Activated T-cell treated with anti-CD3 and anti-CD28 coated beads, Interleukin-2, amount 50 U/mL, for 4 hours (primary cell): Measurements from ENCODE around the gene GPN2. TPM values are rescaled to one million over a fixed set of nuclear protein-coding genes. Genes with fewer than 3 reads are reported as not detected.
A peak's percentile ranks its signal among the peaks of the same experiment; 100 is the strongest.

Experiments used
- ATAC-seq, 2 donors: fragments of 200-7000 bp; cut with Tn5 transposase; one replicate each; pipeline ENCODE4 v1.10.0; 2021
- DNase-seq: peaks from one replicate; pipeline ENCODE4 v3.0.0-alpha.2; 2020
- H3K27me3 Mint-ChIP-seq: one replicate; pipeline ENCODE4 v1.8.0; 2021; ENCODE audit warnings: low read depth, mixed read lengths
- H3K36me3 Mint-ChIP-seq: one replicate; pipeline ENCODE4 v1.8.0; 2022; ENCODE audit warnings: mixed read lengths; ENCODE audit not compliant: insufficient read depth
- H3K4me1 Mint-ChIP-seq: one replicate; pipeline ENCODE4 v1.8.0; 2021; ENCODE audit warnings: low read depth, mixed read lengths
- H3K4me3 Mint-ChIP-seq: one replicate; pipeline ENCODE4 v1.8.0; 2021; ENCODE audit warnings: mild to moderate bottlenecking, moderate library complexity, mixed read lengths
- H3K9me3 Mint-ChIP-seq: one replicate; pipeline ENCODE4 v1.8.0; 2021; ENCODE audit warnings: mixed read lengths
- total RNA-seq, 3 donors: library from RNA; stranded (reverse); gene quantifications; one replicate each; pipeline ENCODE4 v1.2.1, GENCODE V29; 2021

The GPN2 gene
- total RNA-seq, 3 donors from 2014 or later = 59.9 to 62.0 (median 61.1) TPM

DNA sequence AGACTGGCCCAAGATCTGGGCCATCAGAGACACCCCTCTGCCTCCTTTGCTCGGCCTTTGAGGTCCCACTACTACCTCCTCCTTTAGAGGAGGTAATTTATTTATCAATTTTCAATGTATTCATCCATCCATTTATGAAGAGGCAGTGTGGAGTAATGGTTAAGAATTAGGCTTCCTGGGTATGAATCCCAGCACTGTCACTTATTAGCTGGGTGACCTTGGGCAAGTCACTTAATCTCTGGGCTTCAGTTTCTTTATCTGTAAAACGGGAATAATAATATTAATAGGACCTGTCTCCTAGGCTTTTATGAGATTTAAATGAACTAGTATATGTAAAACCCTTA, 22.0 kb upstream of the GPN2 start:
- Mint-ChIP-seq H3K9me3 (no peaks in the 10 kb centered on the region), H3K4me1 (no peaks in the 10 kb centered on the region), H3K36me3 (no peaks in the 10 kb centered on the region), H3K27me3 (peaks cover 2% of the 10 kb centered on the region), H3K4me3 (no peak overlapping the region)
- no peak for DNase-seq
- no peak for ATAC-seq

DNA sequence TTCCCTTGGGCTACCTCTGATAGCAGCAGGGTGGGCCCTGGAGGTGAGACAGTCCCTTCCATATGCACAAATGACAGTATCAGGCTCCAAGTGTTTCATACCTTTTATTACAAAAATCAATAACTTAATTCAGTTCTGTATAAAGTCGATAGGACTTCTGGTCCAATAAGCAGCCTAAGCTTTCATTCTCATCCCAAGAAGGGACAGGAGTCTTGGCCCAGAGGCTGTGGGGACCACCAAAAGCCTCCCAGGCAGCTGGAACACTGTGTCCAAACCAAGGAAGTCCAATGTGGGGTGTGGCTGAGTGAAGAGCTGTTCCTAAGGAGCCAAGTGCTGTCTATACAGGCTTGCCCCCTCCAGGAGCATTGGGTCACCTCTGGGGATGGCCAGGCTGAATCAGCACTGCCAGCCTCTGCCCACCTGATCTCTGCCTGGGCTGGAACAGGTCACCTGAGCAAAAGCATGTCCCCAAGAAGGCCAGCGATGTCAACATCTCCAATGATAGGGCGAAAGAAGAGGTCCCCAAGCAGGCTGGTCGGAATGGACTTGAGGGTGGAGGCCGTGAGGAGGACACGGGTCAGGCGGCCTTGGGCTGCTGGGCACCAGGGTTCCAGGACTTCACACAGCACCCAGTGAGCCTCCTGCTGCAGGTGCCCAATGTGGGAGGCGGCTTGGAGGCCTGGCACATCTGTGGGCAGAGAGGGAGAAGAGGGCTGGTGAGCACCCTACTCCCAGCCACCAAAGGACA, 21.5 kb upstream of the GPN2 start:
- ATAC-seq = no peak
- no peak overlapping the region for H3K4me3 Mint-ChIP-seq
- no peaks in the 10 kb centered on the region for H3K36me3 Mint-ChIP-seq

DNA sequence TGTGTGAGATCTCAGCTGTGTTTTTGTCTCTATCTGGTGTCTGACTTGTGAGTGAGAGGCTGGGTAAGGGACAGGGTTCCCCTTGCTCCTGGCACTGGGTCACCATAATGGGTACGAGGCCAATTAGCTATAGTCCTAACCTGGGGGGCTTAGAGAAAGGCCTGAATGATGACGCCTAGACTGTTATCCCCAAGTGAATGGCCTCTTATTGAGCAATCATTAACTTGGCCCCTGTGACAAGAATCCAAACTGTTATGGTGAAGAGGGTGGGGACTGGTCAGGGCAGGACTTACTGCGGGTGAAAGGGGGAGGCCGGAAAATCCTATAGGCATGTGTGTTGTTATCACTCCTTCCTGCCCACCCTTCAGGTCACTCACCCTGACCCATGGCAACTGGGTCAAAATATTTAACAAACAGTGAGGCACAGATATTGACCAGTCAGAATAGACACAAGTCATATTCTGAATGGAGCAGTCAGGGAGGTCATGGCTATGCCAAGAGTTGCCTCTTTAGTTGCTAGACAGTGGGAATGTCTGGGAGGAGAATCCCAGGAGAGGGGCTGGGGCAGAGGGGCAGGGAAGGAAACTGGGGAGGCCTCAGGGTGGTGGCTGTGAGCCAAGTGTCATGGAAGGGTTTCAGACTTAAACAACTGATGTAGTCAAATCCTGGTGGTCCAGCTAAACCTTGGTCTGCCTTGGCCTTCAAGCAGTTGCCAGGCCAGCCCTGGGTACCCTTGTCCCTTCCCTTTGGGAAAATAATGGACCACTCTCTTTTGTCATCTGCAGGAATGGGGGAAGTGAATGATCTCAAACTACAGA, 20.5 kb upstream of the GPN2 start:
- no peak for ATAC-seq
- H3K36me3 Mint-ChIP-seq = no peaks in the 10 kb centered on the region
- no peak for DNase-seq
- no peaks in the 10 kb centered on the region for H3K4me1 Mint-ChIP-seq
- no peaks in the 10 kb centered on the region for H3K9me3 Mint-ChIP-seq
- H3K4me3 Mint-ChIP-seq = no peak overlapping the region
- H3K27me3 Mint-ChIP-seq = peaks cover 2% of the 10 kb centered on the region

More for the DNA sequence above, 21.5 kb upstream of the GPN2 start:
- Mint-ChIP-seq H3K27me3 (peaks cover 2% of the 10 kb centered on the region), H3K9me3 (no peaks in the 10 kb centered on the region), H3K4me1 (no peaks in the 10 kb centered on the region)
- no peak for DNase-seq

DNA sequence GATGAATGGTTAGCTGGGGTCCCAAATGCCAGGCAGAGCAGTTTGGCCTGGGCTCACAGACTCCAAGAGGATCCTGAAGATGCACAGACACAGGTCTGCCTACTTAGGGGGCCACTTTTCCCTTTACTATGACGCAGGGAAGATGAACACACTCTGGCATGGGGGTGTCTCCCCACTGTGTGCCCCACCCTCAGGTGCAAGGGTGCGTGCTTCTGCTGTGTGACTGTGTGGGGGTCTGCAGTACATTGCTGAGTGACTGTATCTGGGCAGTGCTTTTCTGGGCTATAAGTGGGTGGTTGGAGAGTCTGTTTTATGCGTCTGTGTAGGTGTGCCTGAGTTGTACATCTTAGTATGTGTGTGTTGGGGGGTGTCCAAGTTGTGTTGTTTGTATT, 19.9 kb upstream of the GPN2 start:
- Mint-ChIP-seq H3K9me3 (no peaks in the 10 kb centered on the region), H3K36me3 (no peaks in the 10 kb centered on the region), H3K4me3 (no peak overlapping the region), H3K4me1 (no peaks in the 10 kb centered on the region), H3K27me3 (peaks cover 2% of the 10 kb centered on the region)
- no peak for ATAC-seq
- DNase-seq = no peak

DNA sequence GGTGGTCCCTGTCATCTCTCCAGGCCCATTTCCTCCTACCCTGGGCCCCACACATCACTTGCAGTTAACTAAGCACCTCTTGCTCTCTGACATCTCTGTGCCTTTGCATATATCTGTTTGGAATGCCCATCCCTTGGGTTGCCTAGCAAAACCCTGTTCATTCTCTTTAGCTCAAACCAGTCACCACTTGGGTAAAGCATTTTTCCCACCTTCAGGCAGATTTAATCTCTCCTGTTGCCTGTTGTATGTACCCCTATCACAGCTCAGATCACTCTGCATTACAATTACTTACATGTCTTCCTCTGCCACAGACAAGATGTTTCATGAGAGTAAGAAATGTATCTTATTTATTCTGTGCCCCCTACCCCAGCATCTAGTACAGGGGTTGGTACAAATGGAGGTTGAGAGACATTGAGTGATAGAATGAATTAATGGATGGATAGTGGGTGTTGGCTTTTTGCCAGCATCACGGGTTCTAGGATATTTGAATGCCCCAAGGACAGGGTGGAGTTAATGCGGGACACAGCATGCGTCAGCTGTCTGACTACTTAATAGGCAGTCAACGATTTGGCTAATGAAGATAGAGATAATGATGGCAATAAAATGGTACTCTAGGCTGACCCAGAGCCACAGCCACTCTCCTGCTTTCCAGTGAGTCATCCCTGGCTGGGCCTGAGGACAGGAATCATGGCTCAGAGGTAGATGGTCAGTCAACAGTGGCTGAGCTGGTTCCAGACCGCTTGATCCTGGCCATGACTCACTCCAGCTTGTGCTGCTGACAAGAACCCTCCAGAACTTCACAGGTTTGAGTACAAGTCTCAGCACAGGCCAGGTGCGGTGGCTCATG, 17.2 kb upstream of the GPN2 start:
- no peak for ATAC-seq
- H3K27me3 Mint-ChIP-seq = peaks cover 2% of the 10 kb centered on the region
- no peaks in the 10 kb centered on the region for H3K4me1 Mint-ChIP-seq
- H3K4me3 Mint-ChIP-seq = no peak overlapping the region
- DNase-seq = no peak
- H3K9me3 Mint-ChIP-seq = no peaks in the 10 kb centered on the region
- no peaks in the 10 kb centered on the region for H3K36me3 Mint-ChIP-seq

DNA sequence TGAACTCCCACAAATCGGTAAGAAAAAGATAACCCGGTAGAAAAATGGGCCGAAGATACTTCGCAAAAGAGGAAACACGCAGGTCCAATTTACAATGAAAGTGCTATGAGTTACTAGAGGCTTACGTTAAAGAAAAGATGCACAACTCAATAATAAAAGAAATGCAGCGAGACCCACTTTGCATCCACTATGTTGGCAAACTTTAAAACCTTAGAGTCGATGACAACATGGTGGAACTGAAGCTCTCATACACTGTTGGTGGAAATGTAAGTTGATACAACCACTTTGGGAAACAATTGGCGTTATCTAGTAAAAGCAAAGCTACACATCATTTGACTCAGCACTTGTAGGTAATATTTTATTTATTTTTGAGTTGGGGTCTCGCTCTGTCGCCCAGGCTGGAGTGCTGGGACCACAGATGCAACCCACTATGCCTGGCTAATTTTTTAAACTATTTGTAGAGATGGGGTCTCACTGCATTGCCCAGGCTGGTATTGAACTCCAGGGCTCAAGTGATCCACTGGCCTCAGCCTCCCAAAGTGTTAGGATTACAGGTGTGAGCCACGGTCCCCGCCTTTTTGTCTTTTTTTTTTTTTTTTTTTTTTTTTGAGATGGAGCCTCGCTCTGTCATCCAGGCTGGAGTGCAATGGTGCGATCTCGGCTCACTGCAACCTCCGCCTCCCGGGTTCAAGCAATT, 10.9 kb upstream of the GPN2 start:
- H3K27me3 Mint-ChIP-seq = no peaks in the 10 kb centered on the region
- no peak for ATAC-seq
- H3K9me3 Mint-ChIP-seq = no peaks in the 10 kb centered on the region
- H3K4me1 Mint-ChIP-seq = peaks cover 21% of the 10 kb centered on the region
- peaks cover 7% of the 10 kb centered on the region for H3K36me3 Mint-ChIP-seq
- peak overlapping the region; percentile 89 for H3K4me3 Mint-ChIP-seq
- no peak for DNase-seq

DNA sequence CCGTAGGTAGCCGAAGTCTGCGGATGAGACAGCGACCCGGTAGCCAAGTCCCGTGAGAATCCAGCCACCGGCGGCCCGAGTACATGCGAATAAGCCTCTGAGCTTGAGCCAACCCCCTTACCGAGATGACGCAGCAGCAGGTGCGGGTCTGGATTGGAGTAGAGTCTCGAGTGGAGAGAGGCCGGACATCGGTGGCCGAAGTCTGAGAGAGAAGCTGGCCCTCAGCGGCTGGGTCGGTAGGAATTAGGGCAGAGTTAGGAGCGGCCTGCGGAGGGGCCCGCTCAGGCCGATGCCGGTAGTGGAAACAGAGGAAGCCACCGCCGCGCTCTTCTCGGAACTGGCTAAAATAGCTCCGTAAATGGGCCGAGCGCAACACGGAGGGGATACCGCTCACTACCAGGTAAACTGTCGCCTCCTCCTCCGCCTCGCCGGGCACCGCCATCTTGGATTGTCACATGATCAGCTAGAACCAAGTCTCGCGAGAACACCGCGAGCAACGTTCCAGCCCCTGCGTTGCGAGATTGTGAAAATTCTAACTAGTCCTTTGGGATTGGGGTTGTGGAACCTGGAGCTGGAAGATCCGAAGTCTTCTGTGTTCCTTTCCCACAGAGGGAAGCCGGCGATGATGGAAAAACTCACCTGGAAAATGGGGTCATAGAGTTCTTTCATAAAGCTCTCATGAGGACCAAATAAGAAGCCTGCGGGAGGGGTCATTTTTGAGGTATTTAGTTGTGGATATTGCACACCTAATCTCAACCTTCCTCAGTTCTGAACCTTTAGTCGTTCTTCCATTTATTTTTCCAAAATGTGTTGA, 10.1 kb upstream of the GPN2 start, which contains the start of gene GPATCH3:
Gene GPATCH3, minus strand, starts transcription at position 467 of the 814 bp plus-strand sequence. Its CDS starts 25 bp downstream, at position 442.
- H3K36me3 Mint-ChIP-seq = peaks cover 7% of the 10 kb centered on the region
- peak; percentile 95 for ATAC-seq
- H3K9me3 Mint-ChIP-seq = no peaks in the 10 kb centered on the region

DNA sequence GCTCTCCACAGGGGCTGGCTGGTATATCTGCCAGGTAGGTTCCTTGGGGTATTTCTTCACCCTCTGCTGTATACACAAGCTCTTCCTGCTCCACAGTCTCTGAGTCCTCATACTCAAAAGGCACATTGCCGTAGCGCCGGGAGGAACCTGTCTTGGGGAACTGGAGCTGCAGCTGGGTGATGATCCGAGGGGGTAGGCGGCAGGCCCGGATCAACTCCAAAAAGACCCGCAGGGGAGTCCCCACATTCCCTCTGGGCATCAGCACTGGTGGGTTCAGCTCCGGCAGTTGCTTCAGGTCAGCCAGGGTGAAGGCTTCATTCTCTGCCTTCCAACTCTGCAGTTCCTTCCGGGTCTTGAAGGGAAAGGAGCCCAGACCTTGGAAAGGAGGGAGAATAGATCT, 7.3 kb upstream of the GPN2 start:
- ATAC-seq (no peak), DNase-seq (no peak)
- Mint-ChIP-seq H3K9me3 (no peaks in the 10 kb centered on the region), H3K4me3 (no peak overlapping the region), H3K4me1 (peaks cover 21% of the 10 kb centered on the region), H3K36me3 (peaks cover 22% of the 10 kb centered on the region), H3K27me3 (no peaks in the 10 kb centered on the region)

More for the DNA sequence above, 10.1 kb upstream of the GPN2 start, which contains the start of gene GPATCH3:
- peak; percentile 87 for DNase-seq
- Mint-ChIP-seq H3K4me1 (peaks cover 21% of the 10 kb centered on the region), H3K27me3 (no peaks in the 10 kb centered on the region), H3K4me3 (peak within 1 kb of the TSS; percentile 89)

DNA sequence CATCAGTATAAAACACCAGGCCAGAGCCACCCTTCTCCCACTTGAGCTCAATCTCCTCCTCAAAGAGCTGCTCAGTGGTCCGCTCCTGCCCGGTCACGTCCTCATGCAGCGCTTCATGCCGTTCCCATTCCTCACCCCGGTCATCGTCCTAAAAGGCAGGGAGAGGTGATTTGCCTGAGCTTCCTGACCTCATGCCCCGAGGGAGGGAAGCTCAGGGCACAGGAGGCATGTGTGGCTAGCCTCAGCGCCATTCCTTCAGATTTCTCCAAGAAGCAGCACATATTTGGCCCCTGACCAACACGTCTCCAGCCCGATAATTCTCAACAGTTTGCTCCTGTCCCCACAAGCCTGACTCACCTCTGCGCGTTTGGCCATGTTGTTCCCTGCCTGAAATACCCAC, 4.2 kb upstream of the GPN2 start:
- H3K4me3 Mint-ChIP-seq = no peak overlapping the region

DNA sequence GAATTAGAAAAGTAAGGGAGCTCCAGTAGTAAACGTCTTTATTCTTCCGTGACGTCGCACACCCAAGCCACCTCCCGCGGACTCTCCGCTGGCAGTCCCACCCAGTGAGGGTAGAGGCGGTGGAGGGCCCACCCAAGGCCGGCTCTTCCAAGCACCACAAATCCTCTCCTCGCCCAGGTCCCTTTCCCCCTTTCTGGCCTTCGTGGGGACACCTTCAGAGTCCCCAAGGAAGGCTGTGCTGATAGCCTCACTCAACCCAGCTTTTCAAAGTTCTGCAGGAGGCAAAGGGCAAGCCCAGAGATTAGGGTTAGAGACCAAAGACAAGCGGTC, 349 bp upstream of the GPN2 start:
- Mint-ChIP-seq H3K27me3 (no peaks in the 10 kb centered on the region), H3K9me3 (no peaks in the 10 kb centered on the region), H3K4me1 (peaks cover 29% of the 10 kb centered on the region), H3K4me3 (peak overlapping the region; percentile 97), H3K36me3 (peaks cover 30% of the 10 kb centered on the region)
- ATAC-seq (peak; percentile 47 to 49), DNase-seq (no peak)

More for the DNA sequence above, 4.2 kb upstream of the GPN2 start:
- no peaks in the 10 kb centered on the region for H3K9me3 Mint-ChIP-seq
- H3K4me1 Mint-ChIP-seq = peaks cover 17% of the 10 kb centered on the region
- ATAC-seq (no peak), DNase-seq (no peak)
- H3K27me3 Mint-ChIP-seq = no peaks in the 10 kb centered on the region
- peaks cover 24% of the 10 kb centered on the region for H3K36me3 Mint-ChIP-seq

DNA sequence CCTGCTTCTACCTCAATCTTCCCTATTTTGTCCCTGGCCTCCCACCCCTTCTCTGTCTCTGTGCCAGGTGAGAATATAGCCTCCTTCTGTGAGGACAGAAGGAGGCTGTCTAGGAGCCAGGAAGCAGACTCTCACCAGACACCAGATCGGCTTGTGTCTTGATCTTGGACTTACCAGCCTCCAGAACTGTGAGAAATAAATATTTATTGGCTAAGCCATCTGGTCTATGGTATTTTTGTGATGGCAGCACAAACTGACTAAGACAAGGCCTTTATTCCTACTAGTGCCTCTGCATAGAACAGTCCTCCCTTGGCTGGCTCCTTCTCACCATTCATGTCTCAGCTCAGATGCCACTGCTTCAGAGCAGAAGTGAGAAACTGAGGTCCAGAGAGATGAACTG, 1.9 kb downstream of the GPN2 start:
- H3K4me3 Mint-ChIP-seq = peak overlapping the region; percentile 97
- H3K27me3 Mint-ChIP-seq = no peaks in the 10 kb centered on the region
- no peak for ATAC-seq
- peaks cover 31% of the 10 kb centered on the region for H3K4me1 Mint-ChIP-seq
- H3K9me3 Mint-ChIP-seq = no peaks in the 10 kb centered on the region
- H3K36me3 Mint-ChIP-seq = peaks cover 36% of the 10 kb centered on the region
- no peak for DNase-seq

DNA sequence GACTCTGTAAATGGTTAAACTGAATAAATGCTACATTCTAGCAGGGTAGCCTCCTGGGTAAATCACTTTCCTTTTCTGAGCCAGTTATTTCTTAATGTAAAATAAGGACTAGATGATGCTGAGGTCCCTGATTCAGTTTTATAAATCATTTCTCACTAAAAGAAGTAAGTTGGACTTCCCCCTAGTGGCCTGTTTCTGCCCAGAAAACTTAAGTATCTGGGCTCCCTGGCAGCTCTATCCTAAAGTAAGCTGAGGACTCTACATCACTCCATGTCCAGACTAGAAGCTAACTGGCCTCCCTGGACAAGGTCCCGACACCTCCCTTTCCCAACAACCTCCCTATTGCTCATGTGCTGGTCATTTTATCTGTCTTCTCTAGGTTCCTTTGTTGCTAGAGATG, 3.0 kb downstream of the GPN2 start:
- peak overlapping the region; percentile 33 for H3K4me3 Mint-ChIP-seq
- no peaks in the 10 kb centered on the region for H3K9me3 Mint-ChIP-seq
- H3K36me3 Mint-ChIP-seq = peaks cover 39% of the 10 kb centered on the region
- DNase-seq (no peak), ATAC-seq (no peak)
- H3K27me3 Mint-ChIP-seq = no peaks in the 10 kb centered on the region
- H3K4me1 Mint-ChIP-seq = peaks cover 34% of the 10 kb centered on the region

DNA sequence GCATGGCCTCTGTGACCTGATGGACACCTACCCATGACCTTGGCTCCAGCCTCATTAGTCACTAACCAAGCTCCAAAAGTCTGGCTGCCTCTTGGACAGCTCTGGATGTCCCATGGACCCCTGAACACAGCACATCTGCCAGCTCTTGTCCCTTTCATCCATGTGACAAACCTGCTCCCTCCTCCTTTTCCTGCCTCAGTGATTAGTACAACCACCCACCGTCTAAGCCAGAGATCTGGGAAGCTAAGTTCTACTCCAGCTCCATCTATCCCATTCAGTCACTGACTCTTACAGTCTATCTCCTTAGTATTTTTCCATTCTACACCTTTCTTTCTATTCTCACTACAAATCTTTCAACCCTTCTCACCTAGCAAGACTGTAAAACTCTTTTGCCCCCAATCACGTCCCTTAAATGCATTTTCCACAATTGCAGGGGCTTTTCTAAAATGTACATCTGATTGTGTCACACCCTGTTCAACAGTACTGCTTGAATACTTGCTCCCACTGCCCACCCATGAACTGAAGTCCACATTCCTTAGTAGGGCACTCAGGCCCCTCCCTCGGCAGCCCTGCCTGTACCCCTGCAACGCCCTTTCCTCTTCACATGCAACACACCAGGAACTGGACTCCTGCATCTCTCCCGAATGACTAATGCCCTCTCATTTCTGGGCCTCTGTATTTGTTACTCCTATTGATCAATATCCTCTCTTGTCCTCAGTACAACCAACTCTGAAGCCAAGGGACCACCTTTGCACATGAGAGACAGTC, 7.2 kb downstream of the GPN2 start:
- no peak overlapping the region for H3K4me3 Mint-ChIP-seq
- DNase-seq (no peak), ATAC-seq (no peak)
- peaks cover 36% of the 10 kb centered on the region for H3K36me3 Mint-ChIP-seq
- H3K4me1 Mint-ChIP-seq = peaks cover 10% of the 10 kb centered on the region
- no peaks in the 10 kb centered on the region for H3K27me3 Mint-ChIP-seq
- H3K9me3 Mint-ChIP-seq = no peaks in the 10 kb centered on the region
